Colonic mucosa (tissue), 4 donors: Measurements from ENCODE around the gene SLC7A1. TPM values are rescaled to one million over a fixed set of nuclear protein-coding genes. Genes with fewer than 3 reads are reported as not detected.

ENCODE experiments used
- DNase-seq: peaks from one replicate; pipeline ENCODE4 v3.0.0-alpha.2; 2020
- H3K27ac ChIP-seq: fragments of 200-600 bp; one replicate; pipeline ENCODE4 v1.8.0; 2021
- H3K27me3 ChIP-seq: fragments of 200-600 bp; one replicate; pipeline ENCODE4 v1.8.0; 2021
- H3K36me3 ChIP-seq: fragments of 200-600 bp; one replicate; pipeline ENCODE4 v1.8.0; 2021
- H3K4me1 ChIP-seq: fragments of 200-600 bp; one replicate; pipeline ENCODE4 v1.8.0; 2021; ENCODE audit warnings: mild to moderate bottlenecking
- H3K4me3 ChIP-seq: fragments of 200-600 bp; one replicate; pipeline ENCODE4 v1.8.0; 2021
- H3K9ac ChIP-seq, 2 donors: one replicate each; pipeline ENCODE4 v1.7.0; 2013; ENCODE audit warnings: control low read depth in 2 of 2, low read depth in 2 of 2, low read length in 2 of 2
- H3K9me3 ChIP-seq: fragments of 200-600 bp; one replicate; pipeline ENCODE4 v1.8.0; 2021
- CTCF ChIP-seq: fragments of 200-600 bp; IDR thresholded peaks from one replicate; pipeline ENCODE4 v1.8.0; 2022; ENCODE audit warnings: antibody characterized with exemption, mild to moderate bottlenecking
- intact Hi-C: fragments of 100-400 bp; cut with DNase I; formaldehyde crosslinking; loops from one replicate; pipeline ENCODE4 v1.14.1; 2022
- total RNA-seq, 2 donors: library from RNA; stranded (reverse); fragmentation: NEBNext Ultra II Directional in 1 of 2; extraction: Animal tissue kit (Norgen Biotek cat#: 25700) in 1 of 2; gene quantifications; one replicate each; pipeline ENCODE4 v1.2.1, GENCODE V29; 2021
- donor health status: healthy.
- donor health status: DM: no; HTN: no; CAD: no.
- donor health status: DM: no; HTN: no; CAD: no.

SLC7A1 gene
- total RNA-seq, 2 donors from 2014 or later = 52.4 to 62.8 TPM

DNA sequence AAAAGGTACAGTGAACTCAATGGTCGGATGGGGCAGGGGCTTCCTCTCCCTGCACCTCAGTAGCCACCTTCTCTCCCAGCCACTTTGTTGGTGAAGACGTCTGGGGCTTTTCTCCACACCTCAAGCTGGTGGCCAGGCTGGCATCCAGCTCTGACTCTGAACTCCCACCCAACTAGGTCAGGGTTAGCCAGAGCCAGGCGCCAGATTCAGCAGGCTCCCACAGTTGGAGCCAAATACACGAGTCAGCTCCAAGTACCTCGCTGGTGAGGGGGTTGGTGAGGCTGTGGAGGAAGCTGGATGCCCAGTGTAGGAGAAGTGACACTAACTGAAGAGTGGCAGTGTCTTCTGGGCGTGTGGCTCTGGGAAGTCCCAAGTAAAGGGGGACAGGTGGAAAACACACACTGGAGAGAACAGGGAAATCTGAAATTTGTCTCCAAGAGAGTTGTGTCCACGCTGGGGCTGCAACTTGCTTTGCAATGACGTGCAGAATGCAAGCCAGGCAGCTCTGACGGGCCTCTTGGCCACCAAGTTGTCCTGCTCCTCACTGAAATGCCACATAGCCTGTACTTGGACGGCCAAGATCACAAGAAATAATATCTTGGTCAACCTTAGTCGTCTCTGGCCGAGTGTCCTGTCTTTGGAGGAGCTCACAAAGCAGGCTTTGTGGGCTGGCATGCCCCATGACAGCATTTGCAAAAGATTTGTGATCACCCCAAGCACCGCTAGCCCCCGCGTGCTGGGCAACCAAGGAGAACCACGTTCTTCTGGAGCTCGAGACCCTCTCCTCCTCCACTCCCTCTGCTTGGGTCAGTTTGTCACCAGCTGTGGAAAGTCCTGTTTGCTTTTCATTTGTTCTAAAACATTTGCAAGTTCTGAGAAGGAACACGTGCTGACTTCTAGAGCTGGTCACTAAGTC is 18.1 kb downstream of the SLC7A1 start:
- no peak for TF ChIP-seq CTCF
- Histone ChIP-seq H3K9ac (no peak overlapping the region), H3K27ac (no peak overlapping the region), H3K4me1 (peaks cover 4% of the 10 kb centered on the region), H3K4me3 (no peak overlapping the region), H3K27me3 (no peaks in the 10 kb centered on the region), H3K36me3 (no peaks in the 10 kb centered on the region), H3K9me3 (no peaks in the 10 kb centered on the region)
- intact Hi-C loops = no loop called here
- no peak for DNase-seq

GRCh38 chr13:29576581-29576980 is 18.9 kb downstream of the SLC7A1 start:
- Histone ChIP-seq H3K9me3 (no peaks in the 10 kb centered on the region), H3K9ac (no peak overlapping the region), H3K27ac (no peak overlapping the region), H3K36me3 (no peaks in the 10 kb centered on the region), H3K4me3 (no peak overlapping the region), H3K4me1 (no peaks in the 10 kb centered on the region), H3K27me3 (no peaks in the 10 kb centered on the region)
- no peak for DNase-seq
- intact Hi-C loops = no loop called here
- TF ChIP-seq CTCF = no peak

DNA sequence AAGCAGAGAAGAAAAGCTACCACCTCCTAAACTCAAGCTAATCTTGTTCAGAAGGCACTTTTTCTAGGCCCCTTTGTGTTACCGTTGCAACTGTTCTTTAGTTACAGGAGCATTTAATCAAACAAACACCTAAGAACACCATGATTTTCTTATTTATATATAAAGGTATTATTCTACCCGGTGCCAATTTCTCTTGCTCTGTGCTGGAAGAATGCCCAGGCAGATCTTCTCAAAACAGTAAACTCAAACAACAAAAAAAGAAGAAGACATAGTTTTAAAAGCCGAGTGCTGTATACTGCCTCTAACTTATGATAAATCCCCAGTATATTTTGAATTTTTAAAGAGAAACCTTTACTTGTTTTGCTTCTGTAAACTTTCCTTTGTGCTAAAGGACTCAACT is 20.4 kb downstream of the SLC7A1 start:
- no peak overlapping the region for H3K4me3 ChIP-seq
- intact Hi-C loops = no loop called here
- H3K4me1 ChIP-seq = peaks cover under 1% of the 10 kb centered on the region
- DNase-seq = no peak
- no peaks in the 10 kb centered on the region for H3K9me3 ChIP-seq
- no peak overlapping the region for H3K9ac ChIP-seq
- H3K36me3 ChIP-seq = no peaks in the 10 kb centered on the region
- no peak for TF ChIP-seq CTCF
- H3K27ac ChIP-seq = no peak overlapping the region
- no peaks in the 10 kb centered on the region for H3K27me3 ChIP-seq

DNA sequence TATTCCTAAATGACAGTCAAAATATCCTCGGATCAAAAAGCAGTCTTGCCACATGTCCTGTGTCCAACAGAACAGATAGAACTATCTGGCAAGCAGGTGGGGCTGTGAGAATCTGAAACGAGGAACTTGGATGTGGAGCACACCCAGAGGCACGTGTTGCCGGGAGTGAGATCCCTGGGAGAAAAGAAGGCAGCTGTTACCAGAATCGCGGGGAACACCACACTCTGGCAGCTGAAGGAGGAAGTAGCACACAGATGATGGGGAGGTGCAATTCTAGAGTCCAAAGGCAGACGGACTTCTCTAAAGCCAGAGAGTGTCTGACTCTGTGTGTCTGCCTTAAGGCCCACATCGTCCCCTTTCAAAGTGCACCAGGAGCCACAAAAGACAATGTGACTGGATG is 22.3 kb downstream of the SLC7A1 start:
- peak; percentile 87 for DNase-seq
- Histone ChIP-seq H3K9me3 (no peaks in the 10 kb centered on the region), H3K27ac (peak overlapping the region; percentile 45), H3K27me3 (no peaks in the 10 kb centered on the region), H3K4me3 (no peak overlapping the region), H3K9ac (peak overlapping the region in 1 of 2 donors; percentile 44), H3K4me1 (peaks cover 6% of the 10 kb centered on the region), H3K36me3 (no peaks in the 10 kb centered on the region)
- intact Hi-C loops = no loop called here
- TF ChIP-seq CTCF = no peak

- H3K27ac ChIP-seq = peak overlapping the region; percentile 45
These were observed 22.9 kb downstream of the SLC7A1 start for GRCh38 chr13:29572575-29572974.

More at GRCh38 chr13:29572575-29572974, 22.9 kb downstream of the SLC7A1 start:
- TF ChIP-seq CTCF = no peak
- Histone ChIP-seq H3K36me3 (no peaks in the 10 kb centered on the region), H3K4me1 (peaks cover 8% of the 10 kb centered on the region), H3K9me3 (no peaks in the 10 kb centered on the region), H3K4me3 (no peak overlapping the region), H3K9ac (no peak overlapping the region), H3K27me3 (no peaks in the 10 kb centered on the region)
- intact Hi-C loops = no loop called here
- DNase-seq = peak; percentile 69
